GM12892 (cell line): ENCODE measurements around the gene EGLN1. TPM values are rescaled to one million over a fixed set of nuclear protein-coding genes. Genes with fewer than 3 reads are reported as not detected.
"Not testable (repeated sequence)": the region's sequence is repeated elsewhere in the genome, so short reads cannot be mapped to it uniquely, and the experiment has no call there.

Source experiments
- DNase-seq: peaks from one replicate; pipeline ENCODE4 v3.0.0; 2011; ENCODE audit not compliant: insufficient read length
- FAIRE-seq: peaks from 2 replicates; lab custom pipeline; 2011; peaks lifted over from hg19 to GRCh38; lab: Jason Lieb, UNC
- POLR2A ChIP-seq: IDR thresholded peaks from 2 replicates; pipeline ENCODE4 v1.6.1; 2011; ENCODE audit warnings: low read depth, low read length, control low read depth
- POLR2AphosphoS5 ChIP-seq: IDR thresholded peaks from 2 replicates; pipeline ENCODE4 v1.6.1; 2011; ENCODE audit warnings: low read depth, low read length, control low read depth
- TAF1 ChIP-seq: IDR thresholded peaks from 2 replicates; pipeline ENCODE4 v1.6.1; 2011; ENCODE audit warnings: low read depth, mild to moderate bottlenecking, control low read depth, low read length, borderline replicate concordance
- polyA plus RNA-seq: library from polyadenylated mRNA; unstranded; fragments of >200 nt; gene quantifications from one replicate; pipeline ENCODE4 v1.2.1, GENCODE V29; 2012; ENCODE audit warnings: missing spikeins, inconsistent platforms; ENCODE audit not compliant: missing spikeins

EGLN1 gene
- polyA plus RNA-seq = 28.9 TPM

DNA sequence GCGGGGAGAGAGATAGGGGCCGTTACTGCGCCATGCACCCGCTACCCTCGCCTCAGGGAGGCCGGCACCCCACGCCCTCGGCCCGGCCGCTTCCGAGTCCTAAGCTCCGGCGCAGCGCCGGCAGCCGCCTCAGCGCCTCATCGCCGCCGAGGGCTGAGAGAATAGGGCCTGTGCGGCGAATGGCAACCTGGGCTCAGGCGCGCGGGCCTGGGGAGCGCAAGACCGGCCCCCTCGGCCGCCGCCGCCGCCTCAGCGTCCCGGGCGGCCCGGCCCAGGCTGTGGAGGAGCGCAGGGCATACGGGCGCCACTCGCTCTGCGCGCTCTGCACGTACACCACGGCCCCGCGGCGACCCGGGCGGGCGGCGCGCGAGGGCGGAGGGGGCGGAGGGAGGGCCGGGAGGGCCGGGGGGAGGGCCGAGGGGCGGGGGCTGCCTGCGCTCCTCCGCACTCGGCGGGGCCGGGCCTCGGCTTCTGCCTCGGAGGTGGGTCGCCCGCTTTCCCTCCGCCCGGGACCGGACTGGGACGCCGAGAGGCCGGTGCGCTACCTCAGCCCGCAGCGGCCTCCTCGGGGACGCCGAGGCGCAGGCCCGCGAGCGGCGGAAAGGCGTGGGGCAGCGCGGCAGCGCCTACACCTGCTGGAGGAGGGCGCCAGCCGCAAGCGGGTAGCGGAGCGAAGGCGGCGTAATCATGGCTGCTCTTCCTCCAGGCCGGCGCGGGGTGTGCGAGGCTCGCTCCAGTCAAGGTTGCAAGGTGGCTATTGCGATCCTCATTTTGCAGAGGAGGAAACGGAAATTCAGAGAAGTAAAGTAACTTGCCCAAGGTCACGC is at the start of gene EGLN1:
TSS of gene EGLN1 (minus strand) at position 317 of the 827 bp plus-strand sequence. CDS start 399 bp downstream, outside the sequence.
- DNase-seq (peak; percentile 68), FAIRE-seq (peak; percentile 95)
- TF ChIP-seq TAF1 = 0 out of 2 replicates have a peak, but pooled peaks have one; percentile 37
- peak; percentile 83 for TF ChIP-seq POLR2A
- TF ChIP-seq POLR2AphosphoS5 = peak; percentile 67

DNA sequence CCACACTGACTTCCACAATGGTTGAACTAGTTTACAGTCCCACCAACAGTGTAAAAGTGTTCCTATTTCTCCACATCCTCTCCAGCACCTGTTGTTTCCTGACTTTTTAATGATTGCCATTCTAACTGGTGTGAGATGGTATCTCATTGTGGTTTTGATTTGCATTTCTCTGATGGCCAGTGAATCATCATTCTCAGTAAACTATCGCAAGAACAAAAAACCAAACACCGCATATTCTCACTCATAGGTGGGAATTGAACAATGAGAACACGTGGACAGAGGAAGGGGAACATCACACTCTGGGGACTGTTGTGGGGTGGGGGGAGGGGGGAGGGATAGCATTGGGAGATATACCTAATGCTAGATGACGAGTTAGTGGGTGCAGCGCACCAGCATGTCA is 49.4 kb upstream of the EGLN1 start:
- not testable (repeated sequence) for FAIRE-seq, DNase-seq

DNA sequence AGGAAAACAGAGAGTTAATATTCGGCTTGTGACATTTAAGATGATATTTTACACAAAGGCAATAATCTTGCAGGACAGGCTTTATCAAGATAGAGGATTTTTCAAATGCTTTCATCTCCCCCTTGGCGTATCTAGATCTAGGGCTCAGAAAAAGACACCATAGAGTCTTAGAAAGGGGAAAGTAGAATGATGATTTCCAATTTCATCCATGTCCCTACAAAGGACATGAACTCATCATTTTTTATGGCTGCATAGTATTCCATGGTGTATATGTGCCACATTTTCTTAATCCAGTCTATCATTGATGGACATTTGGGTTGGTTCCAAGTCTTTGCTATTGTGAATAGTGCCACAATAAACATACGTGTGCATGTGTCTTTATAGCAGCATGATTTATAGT is 48.9 kb upstream of the EGLN1 start:
- not testable (repeated sequence) for FAIRE-seq, DNase-seq

DNA sequence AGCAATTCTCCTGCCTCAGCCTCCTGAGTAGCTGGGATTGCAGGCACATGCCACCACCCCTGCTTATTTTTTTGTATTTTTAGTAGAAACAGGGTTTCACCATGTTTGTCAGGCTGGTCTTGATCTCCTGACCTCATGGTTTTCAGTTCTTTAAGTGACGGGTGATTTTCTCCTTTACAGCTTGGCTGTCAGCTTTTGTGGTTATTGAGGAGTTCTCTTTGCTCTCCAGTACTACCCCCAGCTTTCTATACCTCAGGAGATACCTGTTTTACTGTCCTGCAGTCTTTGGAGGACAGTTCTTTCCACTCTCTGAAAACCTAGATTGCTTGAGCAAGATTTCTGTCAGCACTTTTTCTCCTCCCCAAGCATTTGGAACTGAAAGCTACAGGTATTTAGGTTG is 45.9 kb upstream of the EGLN1 start:
- DNase-seq (no peak), FAIRE-seq (no peak)
- TF ChIP-seq POLR2A = no peak
- TF ChIP-seq POLR2AphosphoS5 = no peak
- no peak for TF ChIP-seq TAF1

DNA sequence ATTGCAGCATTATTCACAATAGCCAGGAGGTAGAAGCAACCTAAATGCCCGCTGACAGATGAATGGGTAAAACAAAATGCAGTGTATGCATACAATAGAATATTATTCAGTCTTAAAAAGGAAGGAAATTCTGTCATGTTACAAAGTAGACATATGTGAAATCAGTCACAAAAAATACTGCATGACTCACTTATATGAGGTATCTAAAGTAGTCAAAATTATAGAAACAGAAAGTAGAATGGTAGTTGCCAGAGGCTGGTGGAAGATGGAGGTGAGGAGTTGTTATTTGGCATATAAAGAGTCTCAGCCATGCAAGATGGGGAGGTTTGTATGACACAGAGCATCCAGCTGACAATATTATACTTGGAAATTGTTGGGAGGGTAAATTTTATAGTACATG is 43.0 kb upstream of the EGLN1 start:
- no peak for DNase-seq
- FAIRE-seq = no peak
- no peak for TF ChIP-seq POLR2A
- no peak for TF ChIP-seq POLR2AphosphoS5
- no peak for TF ChIP-seq TAF1

DNA sequence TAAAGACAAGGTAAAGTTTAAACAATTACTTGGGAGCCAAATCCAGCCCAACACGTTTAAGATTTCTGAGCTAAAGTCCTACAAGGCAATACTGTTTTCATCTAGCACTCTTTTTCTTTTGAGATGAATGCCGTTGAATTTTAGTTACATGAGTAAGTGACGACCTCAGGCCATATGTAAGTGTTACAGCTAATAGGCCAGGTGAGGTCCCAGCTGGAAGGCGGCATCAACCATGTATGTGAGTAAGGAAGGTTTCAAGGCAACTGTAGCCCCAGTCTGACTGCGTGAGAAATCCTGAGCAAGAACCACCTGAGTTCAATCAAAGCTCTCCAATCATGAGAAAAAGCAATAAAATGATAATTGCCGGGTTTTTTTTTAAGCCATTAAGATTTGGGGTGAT is 41.5 kb upstream of the EGLN1 start:
- DNase-seq = no peak
- no peak for FAIRE-seq
- TF ChIP-seq POLR2AphosphoS5 (no peak), TAF1 (no peak), POLR2A (no peak)

DNA sequence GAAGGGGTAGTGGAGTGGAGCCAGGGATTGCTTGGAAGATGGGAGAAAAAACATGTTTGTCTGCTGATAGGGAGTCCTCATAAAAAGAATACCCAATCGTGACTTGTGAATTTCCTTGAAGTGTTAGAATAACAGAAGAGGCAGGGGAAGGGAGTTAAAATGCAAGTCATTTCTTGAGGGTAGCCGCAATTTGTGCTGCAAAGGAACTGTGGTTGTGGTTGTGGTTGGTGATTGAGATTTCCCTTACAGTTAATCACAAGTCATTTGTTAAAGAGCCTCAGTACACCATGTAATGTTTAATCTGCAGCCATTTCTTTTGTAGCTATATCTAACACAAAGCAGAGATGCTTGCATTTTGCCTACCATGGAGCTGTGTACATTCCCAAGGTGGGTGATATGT is 38.5 kb upstream of the EGLN1 start:
- FAIRE-seq (no peak), DNase-seq (no peak)
- TF ChIP-seq TAF1 (no peak), POLR2AphosphoS5 (no peak), POLR2A (no peak)

DNA sequence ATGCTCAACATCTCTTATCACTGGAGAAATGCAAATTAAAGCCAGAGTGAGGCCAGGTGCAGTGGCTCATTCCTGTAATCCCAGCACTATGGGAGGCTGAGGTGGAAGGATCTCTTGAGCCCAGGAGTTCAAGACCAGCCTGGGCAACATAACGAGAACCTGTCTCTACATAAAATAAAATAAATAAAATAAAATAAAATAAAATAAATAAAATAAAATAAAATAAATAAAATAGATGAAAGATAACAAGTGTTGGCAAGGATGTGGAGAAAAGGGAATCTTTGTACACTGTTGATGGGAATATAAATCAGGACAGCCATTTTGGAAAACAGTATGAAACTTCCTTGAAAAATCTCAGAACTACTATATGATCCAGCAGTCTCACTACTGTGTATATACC is 37.4 kb upstream of the EGLN1 start:
- not testable (repeated sequence) for DNase-seq, FAIRE-seq

DNA sequence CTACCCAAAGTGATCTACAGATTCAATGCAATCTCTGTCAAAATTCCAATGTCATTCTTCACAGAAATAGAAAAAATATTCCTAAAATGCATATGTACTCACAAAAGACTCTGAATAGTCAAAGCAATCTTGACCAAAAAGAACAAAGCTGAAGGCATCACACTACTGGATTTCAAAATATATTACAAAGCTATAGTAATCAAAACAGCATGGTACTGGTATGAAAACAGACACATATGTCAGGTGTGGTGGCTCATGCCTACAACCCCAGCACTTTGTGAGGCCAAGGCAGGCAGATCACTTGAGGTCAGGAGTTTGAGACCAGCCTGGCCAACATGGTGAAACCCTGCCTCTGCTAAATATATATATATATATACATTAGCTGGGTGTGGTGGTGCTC is 35.9 kb upstream of the EGLN1 start:
- FAIRE-seq, DNase-seq: not testable (repeated sequence)

DNA sequence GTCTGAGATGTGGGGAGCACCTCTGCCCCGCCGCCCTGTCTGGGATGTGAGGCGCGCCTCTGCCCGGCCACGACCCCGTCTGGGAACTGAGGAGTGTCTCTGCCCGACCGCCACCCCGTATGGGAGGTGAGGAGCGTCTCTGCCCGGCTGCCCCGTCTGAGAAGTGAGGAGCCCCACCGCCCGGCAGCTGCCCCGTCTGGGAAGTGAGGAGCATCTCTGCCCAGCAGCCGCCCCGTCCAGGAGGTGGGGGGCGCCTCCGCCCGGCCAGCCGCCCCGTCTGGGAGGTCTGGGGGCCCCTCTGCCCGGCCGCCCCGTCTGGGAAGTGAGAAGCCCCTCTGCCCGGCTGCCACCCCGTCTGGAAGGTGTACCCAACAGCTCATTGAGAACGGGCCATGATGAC is 32.0 kb upstream of the EGLN1 start:
- DNase-seq, FAIRE-seq: not testable (repeated sequence)

DNA sequence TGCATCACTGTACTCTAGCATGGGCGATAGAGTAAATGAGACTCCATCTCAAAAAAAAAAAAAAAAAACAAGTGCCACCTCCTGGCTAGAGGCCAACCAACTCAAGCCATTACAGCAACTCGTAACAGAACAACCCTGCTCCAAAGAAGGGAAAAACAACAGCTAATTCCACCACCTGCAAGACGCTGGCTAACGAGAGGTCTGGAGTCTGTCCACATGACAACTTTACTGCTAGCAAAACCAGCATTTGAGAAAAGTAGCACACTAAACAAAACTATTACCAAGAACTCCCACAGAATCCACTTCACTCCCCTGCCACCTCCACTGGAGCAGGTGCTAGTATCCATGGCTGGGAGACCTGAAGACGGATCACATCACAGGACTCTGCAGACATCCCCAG is 24.1 kb upstream of the EGLN1 start:
- FAIRE-seq = no peak
- no peak for DNase-seq
- no peak for TF ChIP-seq POLR2AphosphoS5
- TF ChIP-seq POLR2A = no peak
- TF ChIP-seq TAF1 = no peak

DNA sequence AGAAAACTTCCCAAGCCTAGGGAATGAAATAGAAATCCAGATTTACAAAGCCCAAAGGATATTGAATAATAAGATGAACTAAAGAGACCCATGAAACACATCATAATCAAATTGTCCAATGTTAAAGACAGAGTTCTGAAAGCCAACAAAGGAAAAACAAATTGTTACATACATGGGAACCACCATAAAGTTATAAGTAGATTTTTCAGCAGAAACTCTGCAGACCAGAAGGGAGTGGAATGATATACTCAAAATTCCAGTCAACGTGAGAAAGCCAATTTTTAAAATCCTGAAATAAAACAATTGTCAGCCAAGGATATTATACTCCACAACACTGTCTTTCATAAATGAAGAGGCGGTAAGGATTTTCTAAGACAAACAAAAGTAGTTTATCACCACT is 22.0 kb upstream of the EGLN1 start:
- DNase-seq (no peak), FAIRE-seq (no peak)
- no peak for TF ChIP-seq POLR2AphosphoS5
- TF ChIP-seq POLR2A = no peak
- TF ChIP-seq TAF1 = no peak

DNA sequence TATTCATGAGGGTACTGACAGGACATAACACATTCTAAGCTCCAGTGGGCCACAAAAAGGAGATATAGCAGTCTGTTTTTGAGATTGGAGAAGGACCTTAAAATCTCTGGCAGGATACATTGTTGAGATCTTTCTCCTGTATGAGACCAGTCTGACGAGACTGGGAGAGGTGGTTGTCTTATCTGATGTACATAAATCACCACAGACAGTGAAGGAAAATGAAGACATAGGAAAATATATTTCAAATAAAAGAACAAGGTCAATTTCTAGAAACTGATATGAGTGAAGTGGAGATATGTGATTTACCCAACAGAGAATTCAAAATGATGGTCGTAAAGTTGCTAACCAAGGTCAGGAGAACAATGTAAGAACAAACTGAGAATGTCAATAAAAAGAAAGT is 21.3 kb upstream of the EGLN1 start:
- no peak for TF ChIP-seq POLR2A
- TF ChIP-seq POLR2AphosphoS5 = no peak
- no peak for TF ChIP-seq TAF1
- FAIRE-seq = no peak

More for the DNA sequence above, 21.3 kb upstream of the EGLN1 start:
- no peak for DNase-seq
